GM23338 (cell line): Measurements from ENCODE around the gene OSBPL10. TPM values are rescaled to one million over a fixed set of nuclear protein-coding genes. Genes with fewer than 3 reads are reported as not detected.

Source experiments
- ATAC-seq: fragments of 200-7000 bp; cut with Tn5 transposase; 3 replicates; pipeline ENCODE4 v1.9.1; 2020
- DNase-seq: peaks from one replicate; pipeline ENCODE4 v3.0.0-alpha.2; 2015; ENCODE audit warnings: low spot score
- H2AFZ ChIP-seq: fragments of 200-600 bp; sonication (generic); 2 replicates; pipeline ENCODE4 v1.8.0; 2016; ENCODE audit warnings: antibody characterized with exemption, mild to moderate bottlenecking, moderate library complexity
- H3F3A ChIP-seq: fragments of 200-600 bp; sonication (generic); replicated peaks from 2 replicates; pipeline ENCODE4 v1.8.0; 2017; ENCODE audit warnings: antibody characterized with exemption, mixed run types, low read depth
- H3K27ac ChIP-seq: fragments of 200-600 bp; sonication (generic); 2 replicates; pipeline ENCODE4 v1.6.1; 2016; ENCODE audit warnings: low read depth
- H3K27me3 ChIP-seq: fragments of 200-600 bp; sonication (generic); 2 replicates; pipeline ENCODE4 v1.8.0; 2016; ENCODE audit warnings: mild to moderate bottlenecking, mixed run types, moderate library complexity; ENCODE audit not compliant: insufficient read depth
- H3K36me3 ChIP-seq: fragments of 200-600 bp; sonication (generic); 2 replicates; pipeline ENCODE4 v1.8.0; 2016; ENCODE audit warnings: mild to moderate bottlenecking; ENCODE audit not compliant: insufficient read depth
- H3K4me1 ChIP-seq: fragments of 200-600 bp; sonication (generic); 2 replicates; pipeline ENCODE4 v1.8.0; 2016; ENCODE audit warnings: mild to moderate bottlenecking, moderate library complexity; ENCODE audit not compliant: insufficient read depth
- H3K4me2 ChIP-seq: fragments of 200-600 bp; sonication (generic); 2 replicates; pipeline ENCODE4 v1.7.1; 2017; ENCODE audit warnings: mixed run types
- H3K4me3 ChIP-seq: fragments of 200-600 bp; sonication (generic); 2 replicates; pipeline ENCODE4 v1.6.1; 2016; ENCODE audit warnings: mixed run types
- H3K79me2 ChIP-seq: fragments of 200-600 bp; sonication (generic); replicated peaks from 2 replicates; pipeline ENCODE4 v1.8.0; 2017; ENCODE audit warnings: mild to moderate bottlenecking; ENCODE audit not compliant: insufficient read depth
- H3K9me2 ChIP-seq: fragments of 200-600 bp; sonication (generic); 2 replicates; pipeline ENCODE4 v1.8.0; 2017; ENCODE audit not compliant: insufficient read depth
- H4K20me1 ChIP-seq: fragments of 200-600 bp; sonication (generic); replicated peaks from 2 replicates; pipeline ENCODE4 v1.8.0; 2017; ENCODE audit warnings: mild to moderate bottlenecking; ENCODE audit not compliant: insufficient read depth
- H3K27ac Mint-ChIP-seq: 2 replicates; pipeline ENCODE4 v1.8.0; 2020; ENCODE audit warnings: inconsistent platforms, mild to moderate bottlenecking, moderate library complexity, mixed read lengths
- H3K27me3 Mint-ChIP-seq: 3 replicates; pipeline ENCODE4 v1.8.0; 2022; ENCODE audit warnings: low read depth, mild to moderate bottlenecking, moderate library complexity, mixed read lengths, inconsistent platforms; ENCODE audit not compliant: insufficient read depth, poor library complexity
- H3K36me3 Mint-ChIP-seq: 3 replicates; pipeline ENCODE4 v1.8.0; 2021; ENCODE audit warnings: low read depth, mild to moderate bottlenecking, inconsistent platforms, moderate library complexity, mixed read lengths
- H3K4me1 Mint-ChIP-seq: 3 replicates; pipeline ENCODE4 v1.8.0; 2020; ENCODE audit warnings: mild to moderate bottlenecking, inconsistent platforms, mixed read lengths
- H3K4me3 Mint-ChIP-seq: 3 replicates; pipeline ENCODE4 v1.8.0; 2021; ENCODE audit warnings: moderate library complexity, mild to moderate bottlenecking, inconsistent platforms, mixed read lengths
- H3K9me3 Mint-ChIP-seq: 3 replicates; pipeline ENCODE4 v1.8.0; 2020; ENCODE audit warnings: moderate library complexity, mild to moderate bottlenecking, inconsistent platforms, mixed read lengths
- CREB1 ChIP-seq: fragments of 250-450 bp; sonication (Bioruptor Pico); IDR thresholded peaks from 2 replicates; pipeline ENCODE4 v1.5.0; 2020; ENCODE audit warnings: low read depth, mild to moderate bottlenecking, moderate library complexity
- CTCF ChIP-seq, 2 experiments: fragments of 200-600 bp in 1 of 2; sonication (generic) in 1 of 2; conservative IDR thresholded peaks; 2 replicates each; pipeline versions ENCODE4 v1.5.1 to v1.6.1; 2016 to 2017; ENCODE audit warnings: antibody characterized with exemption in 2 of 2, low read depth in 2 of 2, mild to moderate bottlenecking in 2 of 2, moderate library complexity in 1 of 2
- EZH2 ChIP-seq: fragments of 200-600 bp; sonication (generic); IDR thresholded peaks from one replicate; pipeline ENCODE4 v1.8.0; 2017; ENCODE audit warnings: antibody characterized with exemption, mild to moderate bottlenecking, low read depth; ENCODE audit not compliant: unreplicated experiment
- EZH2phosphoT487 ChIP-seq: fragments of 200-600 bp; sonication (generic); IDR thresholded peaks from one replicate; pipeline ENCODE4 v1.8.1; 2018; ENCODE audit warnings: antibody characterized with exemption; ENCODE audit not compliant: unreplicated experiment
- JUNB ChIP-seq: IDR thresholded peaks from one replicate; pipeline ENCODE4 v1.6.1; 2016; ENCODE audit warnings: antibody characterized with exemption; ENCODE audit not compliant: unreplicated experiment
- NANOG ChIP-seq: IDR thresholded peaks from 2 replicates; pipeline ENCODE4 v1.6.1; 2016; ENCODE audit warnings: antibody characterized with exemption, borderline replicate concordance
- POLR2AphosphoS5 ChIP-seq: IDR thresholded peaks from 2 replicates; pipeline ENCODE4 v1.6.1; 2016; ENCODE audit warnings: antibody characterized with exemption, low read depth
- REST ChIP-seq: IDR thresholded peaks from one replicate; pipeline ENCODE4 v1.6.1; 2018; ENCODE audit warnings: antibody characterized with exemption; ENCODE audit not compliant: unreplicated experiment
- STAT1 ChIP-seq: IDR thresholded peaks from one replicate; pipeline ENCODE4 v1.6.1; 2016; ENCODE audit warnings: antibody characterized with exemption; ENCODE audit not compliant: unreplicated experiment
- ZNF114 ChIP-seq: fragments of 250-450 bp; sonication (Bioruptor Pico); IDR thresholded peaks from 2 replicates; pipeline ENCODE4 v1.5.0; 2020; ENCODE audit warnings: mild to moderate bottlenecking, moderate library complexity
- ZNF331 ChIP-seq: fragments of 250-450 bp; sonication (Bioruptor Pico); IDR thresholded peaks from 2 replicates; pipeline ENCODE4 v1.5.0; 2020; ENCODE audit warnings: low read depth, mild to moderate bottlenecking, moderate library complexity
- polyA plus RNA-seq: library from polyadenylated mRNA; unstranded; fragments of >200 nt; fragmentation: Nextera tagmentation; extraction: Ambion mirVana; gene quantifications from 2 replicates; pipeline ENCODE4 v1.2.1, GENCODE V29; 2016
- total RNA-seq: library from RNA; depleted of rRNA; stranded (reverse); fragments of >200 nt; shearing (Covaris generic); gene quantifications from 2 replicates; pipeline ENCODE4 v1.2.3, GENCODE V29; 2014
- TF ChIP-seq, protein P1 (sequence below): IDR thresholded peaks from 2 replicates; pipeline ENCODE4 v1.6.1; 2016; ENCODE audit warnings: antibody characterized with exemption
- TF ChIP-seq, protein P2 (sequence below): fragments of 250-450 bp; sonication (Bioruptor Pico); IDR thresholded peaks from 2 replicates; pipeline ENCODE4 v1.5.0; 2020; ENCODE audit warnings: mild to moderate bottlenecking, moderate library complexity

Gene OSBPL10
- total and polyA plus RNA-seq, 2 experiments from 2014 or later: 23.8 to 149 TPM

GRCh38 chr3:31785286-31785685 is 195.8 kb downstream of the OSBPL10 start:
- Histone ChIP-seq H3K79me2 (peaks cover 52% of the 10 kb centered on the region), H4K20me1 (peaks cover 8% of the 10 kb centered on the region; the same call in 1 of the 2 replicates), H2AFZ (no peak overlapping the region), H3K9me2 (no peaks in the 10 kb centered on the region), H3K36me3 (no peaks in the 10 kb centered on the region), H3K4me1 (no peaks in the 10 kb centered on the region), H3K4me2 (no peak overlapping the region), H3K27me3 (no peaks in the 10 kb centered on the region), H3K4me3 (no peak overlapping the region), H3F3A (no peaks in the 10 kb centered on the region), H3K27ac (no peak overlapping the region)
- no peak for DNase-seq
- Mint-ChIP-seq H3K27me3 (peaks cover 6% of the 10 kb centered on the region), H3K9me3 (peaks cover 4% of the 10 kb centered on the region; the same call in 2 of the 3 replicates), H3K4me3 (no peak overlapping the region), H3K36me3 (peaks cover 13% of the 10 kb centered on the region; the same call in 2 of the 3 replicates), H3K27ac (no peak overlapping the region), H3K4me1 (peaks cover 3% of the 10 kb centered on the region; the same call in 2 of the 3 replicates)
- TF ChIP-seq EZH2 (no peak), STAT1 (no peak), REST (no peak), CREB1 (CRISPR knock-in tag) (no peak), NANOG (no peak), ZNF331 (CRISPR knock-in tag) (no peak), JUNB (no peak), POLR2AphosphoS5 (no peak), ZNF114 (no peak), EZH2phosphoT487 (no peak), CTCF (conservative IDR thresholded peaks at IDR 0.05; ENCODE audit: low read depth in 2 of 2) (no peak)
- TF ChIP-seq, protein P1, sequence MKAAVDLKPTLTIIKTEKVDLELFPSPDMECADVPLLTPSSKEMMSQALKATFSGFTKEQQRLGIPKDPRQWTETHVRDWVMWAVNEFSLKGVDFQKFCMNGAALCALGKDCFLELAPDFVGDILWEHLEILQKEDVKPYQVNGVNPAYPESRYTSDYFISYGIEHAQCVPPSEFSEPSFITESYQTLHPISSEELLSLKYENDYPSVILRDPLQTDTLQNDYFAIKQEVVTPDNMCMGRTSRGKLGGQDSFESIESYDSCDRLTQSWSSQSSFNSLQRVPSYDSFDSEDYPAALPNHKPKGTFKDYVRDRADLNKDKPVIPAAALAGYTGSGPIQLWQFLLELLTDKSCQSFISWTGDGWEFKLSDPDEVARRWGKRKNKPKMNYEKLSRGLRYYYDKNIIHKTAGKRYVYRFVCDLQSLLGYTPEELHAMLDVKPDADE: no peak
- TF ChIP-seq, protein P2, sequence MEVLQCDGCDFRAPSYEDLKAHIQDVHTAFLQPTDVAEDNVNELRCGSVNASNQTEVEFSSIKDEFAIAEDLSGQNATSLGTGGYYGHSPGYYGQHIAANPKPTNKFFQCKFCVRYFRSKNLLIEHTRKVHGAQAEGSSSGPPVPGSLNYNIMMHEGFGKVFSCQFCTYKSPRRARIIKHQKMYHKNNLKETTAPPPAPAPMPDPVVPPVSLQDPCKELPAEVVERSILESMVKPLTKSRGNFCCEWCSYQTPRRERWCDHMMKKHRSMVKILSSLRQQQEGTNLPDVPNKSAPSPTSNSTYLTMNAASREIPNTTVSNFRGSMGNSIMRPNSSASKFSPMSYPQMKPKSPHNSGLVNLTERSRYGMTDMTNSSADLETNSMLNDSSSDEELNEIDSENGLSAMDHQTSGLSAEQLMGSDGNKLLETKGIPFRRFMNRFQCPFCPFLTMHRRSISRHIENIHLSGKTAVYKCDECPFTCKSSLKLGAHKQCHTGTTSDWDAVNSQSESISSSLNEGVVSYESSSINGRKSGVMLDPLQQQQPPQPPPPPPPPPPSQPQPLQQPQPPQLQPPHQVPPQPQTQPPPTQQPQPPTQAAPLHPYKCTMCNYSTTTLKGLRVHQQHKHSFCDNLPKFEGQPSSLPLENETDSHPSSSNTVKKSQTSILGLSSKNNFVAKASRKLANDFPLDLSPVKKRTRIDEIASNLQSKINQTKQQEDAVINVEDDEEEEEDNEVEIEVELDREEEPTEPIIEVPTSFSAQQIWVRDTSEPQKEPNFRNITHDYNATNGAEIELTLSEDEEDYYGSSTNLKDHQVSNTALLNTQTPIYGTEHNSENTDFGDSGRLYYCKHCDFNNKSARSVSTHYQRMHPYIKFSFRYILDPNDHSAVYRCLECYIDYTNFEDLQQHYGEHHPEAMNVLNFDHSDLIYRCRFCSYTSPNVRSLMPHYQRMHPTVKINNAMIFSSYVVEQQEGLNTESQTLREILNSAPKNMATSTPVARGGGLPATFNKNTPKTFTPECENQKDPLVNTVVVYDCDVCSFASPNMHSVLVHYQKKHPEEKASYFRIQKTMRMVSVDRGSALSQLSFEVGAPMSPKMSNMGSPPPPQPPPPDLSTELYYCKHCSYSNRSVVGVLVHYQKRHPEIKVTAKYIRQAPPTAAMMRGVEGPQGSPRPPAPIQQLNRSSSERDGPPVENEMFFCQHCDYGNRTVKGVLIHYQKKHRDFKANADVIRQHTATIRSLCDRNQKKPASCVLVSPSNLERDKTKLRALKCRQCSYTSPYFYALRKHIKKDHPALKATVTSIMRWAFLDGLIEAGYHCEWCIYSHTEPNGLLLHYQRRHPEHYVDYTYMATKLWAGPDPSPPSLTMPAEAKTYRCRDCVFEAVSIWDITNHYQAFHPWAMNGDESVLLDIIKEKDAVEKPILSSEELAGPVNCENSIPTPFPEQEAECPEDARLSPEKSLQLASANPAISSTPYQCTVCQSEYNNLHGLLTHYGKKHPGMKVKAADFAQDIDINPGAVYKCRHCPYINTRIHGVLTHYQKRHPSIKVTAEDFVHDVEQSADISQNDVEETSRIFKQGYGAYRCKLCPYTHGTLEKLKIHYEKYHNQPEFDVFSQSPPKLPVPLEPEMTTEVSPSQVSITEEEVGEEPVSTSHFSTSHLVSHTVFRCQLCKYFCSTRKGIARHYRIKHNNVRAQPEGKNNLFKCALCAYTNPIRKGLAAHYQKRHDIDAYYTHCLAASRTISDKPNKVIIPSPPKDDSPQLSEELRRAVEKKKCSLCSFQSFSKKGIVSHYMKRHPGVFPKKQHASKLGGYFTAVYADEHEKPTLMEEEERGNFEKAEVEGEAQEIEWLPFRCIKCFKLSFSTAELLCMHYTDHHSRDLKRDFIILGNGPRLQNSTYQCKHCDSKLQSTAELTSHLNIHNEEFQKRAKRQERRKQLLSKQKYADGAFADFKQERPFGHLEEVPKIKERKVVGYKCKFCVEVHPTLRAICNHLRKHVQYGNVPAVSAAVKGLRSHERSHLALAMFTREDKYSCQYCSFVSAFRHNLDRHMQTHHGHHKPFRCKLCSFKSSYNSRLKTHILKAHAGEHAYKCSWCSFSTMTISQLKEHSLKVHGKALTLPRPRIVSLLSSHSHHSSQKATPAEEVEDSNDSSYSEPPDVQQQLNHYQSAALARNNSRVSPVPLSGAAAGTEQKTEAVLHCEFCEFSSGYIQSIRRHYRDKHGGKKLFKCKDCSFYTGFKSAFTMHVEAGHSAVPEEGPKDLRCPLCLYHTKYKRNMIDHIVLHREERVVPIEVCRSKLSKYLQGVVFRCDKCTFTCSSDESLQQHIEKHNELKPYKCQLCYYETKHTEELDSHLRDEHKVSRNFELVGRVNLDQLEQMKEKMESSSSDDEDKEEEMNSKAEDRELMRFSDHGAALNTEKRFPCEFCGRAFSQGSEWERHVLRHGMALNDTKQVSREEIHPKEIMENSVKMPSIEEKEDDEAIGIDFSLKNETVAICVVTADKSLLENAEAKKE (CRISPR knock-in tag): no peak
- no peak for ATAC-seq
